ENCODE data around the gene ARHGEF19. TPM values are rescaled to one million over a fixed set of nuclear protein-coding genes. Genes with fewer than 3 reads are reported as not detected.

The ARHGEF19 gene
- total and polyA plus RNA-seq, 10 of the 15 experiments (the other 5 are each of a cell fraction or from before 2014, with no cell fraction given) = 0.15 to 2.9 (median 0.67) TPM; not detected in 1

GRCh38 chr1:16254263-16254928 is 41.9 kb upstream of the ARHGEF19 start:
- ChIA-PET POLR2A (interaction anchor here (0.6 to 1.2 kb wide), 3 partner anchors 11 to 69 kb away, joined by 3 to 6 read pairs (median 5); no protein-coding TSS in a partner anchor), CTCF (interaction anchor here (1.3 to 2.1 kb wide), 2 partner anchors 10 to 172 kb away, joined by 5 read pairs; no protein-coding TSS in a partner anchor), SMC1A (ENCODE audit: uncharacterized antibody, unreplicated experiment) (interaction anchor here (0.5 to 1.2 kb wide), 7 partner anchors 10 to 183 kb away, joined by 3 to 4 read pairs (median 3); partner anchors contain the start of gene SPATA21), RAD21 (ENCODE audit: unreplicated experiment) (interaction anchor here (1.0 to 1.4 kb wide), 2 partner anchors 98 to 108 kb away, joined by 3 to 4 read pairs; partner anchors contain the start of gene FBXO42)
- WGBS (ENCODE audit: insufficient coverage, insufficient replicate concordance, low lambda C conversion rate, missing lambda C conversion rate) = 70% methylated on average over 4 of the region's 4 CpGs
- Histone ChIP-seq H3K9ac (ENCODE audit: control insufficient read depth, insufficient read depth, low read length) (no peak overlapping the region), H3K4me1 (ENCODE audit: control insufficient read depth, insufficient read depth, low read length) (peaks cover 8% of the 10 kb centered on the region; the same call in 1 of the 2 replicates), H3K27me3 (replicated peaks in 1 of 2; ENCODE audit: control insufficient read depth in 2 of 2, insufficient read depth in 2 of 2, low read length in 1 of 2) (no peaks in the 10 kb centered on the region), H3K79me2 (ENCODE audit: control insufficient read depth, insufficient read depth, low read length) (no peaks in the 10 kb centered on the region), H4K20me1 (ENCODE audit: control insufficient read depth, insufficient read depth) (no peaks in the 10 kb centered on the region), H3K36me3 (ENCODE audit: control insufficient read depth in 2 of 2, insufficient read depth in 2 of 2, low read length in 1 of 2) (peaks cover 11 to 25% of the 10 kb centered on the region in 2 experiments; a peak in 3 of 4 replicates), H2AFZ (ENCODE audit: control insufficient read depth, low read depth, low read length) (no peak overlapping the region), H3K27ac (ENCODE audit: control insufficient read depth, insufficient read depth) (no peak overlapping the region), H3K4me2 (ENCODE audit: control insufficient read depth, insufficient read depth) (no peak overlapping the region), H3K4me3 (no peak overlapping the region), H3K9me3 (replicated peaks; ENCODE audit: control insufficient read depth, insufficient read depth, low read length) (no peaks in the 10 kb centered on the region)
- in situ Hi-C loops (cut with MboI) = no loop called here
- FAIRE-seq (no peak), DNase-seq (ENCODE audit: low read depth, low spot score) (no peak), ATAC-seq (no peak)
- intact Hi-C loops (cut with micrococcal nuclease; ENCODE audit: unreplicated experiment) = no loop called here
- TF ChIP-seq PAX8 (IDR thresholded peaks at IDR 0.05) = no peak
- no peak for TF ChIP-seq SMC3 (IDR thresholded peaks at IDR 0.05; ENCODE audit: borderline replicate concordance, low read length)
- no TSS peak for BruUV-seq (replicated peaks)

GRCh38 chr1:16253332-16253922 is 41.0 kb upstream of the ARHGEF19 start:
- CTCF ChIA-PET = interaction anchor here (0.7 to 2.1 kb wide), 3 partner anchors 9 to 171 kb away, joined by 3 to 5 read pairs (median 5); no protein-coding TSS in a partner anchor
- BruUV-seq (replicated peaks) = no TSS peak
- intact Hi-C loops (cut with micrococcal nuclease; ENCODE audit: unreplicated experiment) = no loop called here
- in situ Hi-C loops (cut with MboI) = no loop called here
- SMC1A ChIA-PET (ENCODE audit: uncharacterized antibody, unreplicated experiment) = interaction anchor here (0.7 to 1.2 kb wide), 4 partner anchors 9 to 111 kb away, joined by 3 read pairs; no protein-coding TSS in a partner anchor
- DNase-seq (ENCODE audit: low read depth, low spot score) (no peak), ATAC-seq (no peak), FAIRE-seq (no peak)
- RAD21 ChIA-PET (ENCODE audit: unreplicated experiment) = interaction anchor here (1.0 kb wide), 1 partner anchor 99 kb away, joined by 3 read pairs; the partner anchor contains the start of gene FBXO42
- Histone ChIP-seq H3K27me3 (replicated peaks in 1 of 2; ENCODE audit: control insufficient read depth in 2 of 2, insufficient read depth in 2 of 2, low read length in 1 of 2) (no peaks in the 10 kb centered on the region), H3K9ac (ENCODE audit: control insufficient read depth, insufficient read depth, low read length) (no peak overlapping the region), H3K9me3 (replicated peaks; ENCODE audit: control insufficient read depth, insufficient read depth, low read length) (no peaks in the 10 kb centered on the region), H3K4me3 (no peak overlapping the region), H2AFZ (ENCODE audit: control insufficient read depth, low read depth, low read length) (no peak overlapping the region), H3K36me3 (ENCODE audit: control insufficient read depth in 2 of 2, insufficient read depth in 2 of 2, low read length in 1 of 2) (peaks cover 13 to 27% of the 10 kb centered on the region in 2 experiments; a peak in 3 of 4 replicates), H3K4me2 (ENCODE audit: control insufficient read depth, insufficient read depth) (no peak overlapping the region), H4K20me1 (ENCODE audit: control insufficient read depth, insufficient read depth) (no peaks in the 10 kb centered on the region), H3K79me2 (ENCODE audit: control insufficient read depth, insufficient read depth, low read length) (no peaks in the 10 kb centered on the region), H3K27ac (ENCODE audit: control insufficient read depth, insufficient read depth) (no peak overlapping the region), H3K4me1 (ENCODE audit: control insufficient read depth, insufficient read depth, low read length) (peaks cover 17% of the 10 kb centered on the region)
- POLR2A ChIA-PET = interaction anchor here (1.2 kb wide), 1 partner anchor 12 kb away, joined by 3 read pairs; no protein-coding TSS in a partner anchor
- WGBS (ENCODE audit: insufficient coverage, insufficient replicate concordance, low lambda C conversion rate, missing lambda C conversion rate) = 85% methylated on average over 5 of the region's 5 CpGs
- no peak for TF ChIP-seq USF2 (IDR thresholded peaks at IDR 0.05; ENCODE audit: borderline replicate concordance, low read depth, low read length)
- TF ChIP-seq NFIC (IDR thresholded peaks at IDR 0.05; ENCODE audit: low read depth, low read length) = no peak
- no peak for TF ChIP-seq BRCA1 (IDR thresholded peaks at IDR 0.05; ENCODE audit: low read depth, low read length)
- TF ChIP-seq NR2F1 (conservative IDR thresholded peaks at IDR 0.05) = no peak
- TF ChIP-seq CBX5 (IDR thresholded peaks at IDR 0.05; ENCODE audit: low read depth) = no peak
- no peak for TF ChIP-seq IRF4 (IDR thresholded peaks at IDR 0.05; ENCODE audit: low read depth, low read length)
- no peak for TF ChIP-seq STAT3 (IDR thresholded peaks at IDR 0.05; ENCODE audit: low read depth, low read length)
- no peak for TF ChIP-seq CHD1 (IDR thresholded peaks at IDR 0.05; ENCODE audit: low read depth, low read length)
- TF ChIP-seq HDAC6 (IDR thresholded peaks at IDR 0.05; ENCODE audit: unreplicated experiment) = no peak
- no peak for TF ChIP-seq FOXM1 (IDR thresholded peaks at IDR 0.05; ENCODE audit: low read depth, low read length)
- no peak for TF ChIP-seq RELA (IDR thresholded peaks at IDR 0.05; ENCODE audit: borderline replicate concordance, partially characterized antibody)

Measured in GM12878 (cell line).